Panc1 (cell line): ENCODE data around the gene TXNIP. TPM values are rescaled to one million over a fixed set of nuclear protein-coding genes. Genes with fewer than 3 reads are reported as not detected.

Source experiments
- ATAC-seq: fragments of 200-7000 bp; cut with Tn5 transposase; 2 replicates; pipeline ENCODE4 v1.9.1; 2020; ENCODE audit warnings: mild to moderate bottlenecking, moderate library complexity
- BruUV-seq: library from RNA; stranded (reverse); fragments of 400-500 nt; replicated peaks from 2 replicates; lab custom pipeline; 2021; lab: Mats Ljungman, UMichigan
- CTCF ChIA-PET: fragments of 300-600 bp; sonication (Branson Sonifier 250); formaldehyde crosslinking; loops from one replicate; lab custom pipeline; 2022; ENCODE audit warnings: antibody characterized with exemption; lab: Charles Lee
- POLR2A ChIA-PET: fragments of 300-600 bp; sonication (Branson Sonifier 250); formaldehyde crosslinking; loops from one replicate; lab custom pipeline; 2022; ENCODE audit warnings: antibody characterized with exemption; lab: Charles Lee
- DNase-seq: peaks from one replicate; pipeline ENCODE4 v3.0.0-alpha.2; 2010; ENCODE audit warnings: low read depth, low spot score
- H3K27ac ChIP-seq: 2 replicates; pipeline ENCODE4 v1.5.1; 2011; ENCODE audit warnings: mild to moderate bottlenecking, low read length, inconsistent platforms
- H3K27me3 ChIP-seq: fragments of 200-500 bp; sonication (Bioruptor generic); 2 replicates; pipeline ENCODE4 v1.6.0; 2014; ENCODE audit warnings: low read length, inconsistent platforms; ENCODE audit not compliant: control insufficient read depth, insufficient read depth
- H3K36me3 ChIP-seq: fragments of 200-500 bp; sonication (Bioruptor generic); 2 replicates; pipeline ENCODE4 v1.5.1; 2014; ENCODE audit warnings: inconsistent platforms, mild to moderate bottlenecking, low read length, moderate library complexity; ENCODE audit not compliant: control insufficient read depth, insufficient read depth
- H3K4me1 ChIP-seq: 2 replicates; pipeline ENCODE4 v1.5.1; 2011; ENCODE audit warnings: inconsistent platforms, mild to moderate bottlenecking, low read length, moderate library complexity; ENCODE audit not compliant: control insufficient read depth, insufficient read depth
- H3K4me3 ChIP-seq, 2 experiments: 2 replicates each; pipeline ENCODE4 v1.5.1; 2011 to 2012; ENCODE audit warnings: low read depth in 2 of 2, low read length in 2 of 2, mild to moderate bottlenecking in 2 of 2, inconsistent platforms in 1 of 2, moderate library complexity in 1 of 2
- H3K9me3 ChIP-seq: fragments of 200-500 bp; sonication (Bioruptor generic); 2 replicates; pipeline ENCODE4 v1.5.1; 2014; ENCODE audit warnings: low read depth, mild to moderate bottlenecking, inconsistent platforms, low read length, moderate library complexity; ENCODE audit not compliant: control insufficient read depth, insufficient read depth
- POLR2AphosphoS5 ChIP-seq: IDR thresholded peaks from 2 replicates; pipeline ENCODE4 v1.6.1; 2012; ENCODE audit warnings: mild to moderate bottlenecking, low read depth, low read length, moderate library complexity
- SIN3A ChIP-seq: IDR thresholded peaks from 2 replicates; pipeline ENCODE4 v1.6.1; 2012; ENCODE audit warnings: low read depth, mild to moderate bottlenecking, low read length, moderate library complexity, borderline replicate concordance; ENCODE audit not compliant: insufficient read depth
- TCF7L2 ChIP-seq: IDR thresholded peaks from 2 replicates; pipeline ENCODE4 v1.6.1; 2011; ENCODE audit warnings: mild to moderate bottlenecking, low read depth, low read length, inconsistent platforms
- in situ Hi-C: cut with HindIII; loops from 2 replicates; pipeline ENCODE4 v1.10.0; 2016; ENCODE audit warnings: low sequenced_read_pairs, low pct_unique_long_range_greater_than_20kb
- intact Hi-C: fragments of 100-400 bp; cut with micrococcal nuclease; formaldehyde crosslinking; loops from one replicate; pipeline ENCODE4 v1.10.0; 2022; ENCODE audit not compliant: unreplicated experiment
- total RNA-seq: library from RNA; stranded (reverse); gene quantifications from one replicate; pipeline ENCODE4 v1.2.1, GENCODE V29; 2021; ENCODE audit not compliant: unreplicated experiment
- TF ChIP-seq, protein P1 (sequence below): fragments of 450-650 bp; IDR thresholded peaks from 2 replicates; pipeline ENCODE4 v1.5.1; 2017; ENCODE audit warnings: mild to moderate bottlenecking
- TF ChIP-seq, protein P2 (sequence below), 2 experiments: IDR thresholded peaks; 2 replicates each; pipeline ENCODE4 v1.6.1; 2011 to 2012; ENCODE audit warnings: low read depth in 2 of 2, control low read depth in 1 of 2, low read length in 1 of 2, mild to moderate bottlenecking in 1 of 2, moderate library complexity in 1 of 2; ENCODE audit not compliant: insufficient read depth in 1 of 2

TXNIP gene
- total RNA-seq, 1 experiment from 2014 or later, result 15.2 TPM

DNA sequence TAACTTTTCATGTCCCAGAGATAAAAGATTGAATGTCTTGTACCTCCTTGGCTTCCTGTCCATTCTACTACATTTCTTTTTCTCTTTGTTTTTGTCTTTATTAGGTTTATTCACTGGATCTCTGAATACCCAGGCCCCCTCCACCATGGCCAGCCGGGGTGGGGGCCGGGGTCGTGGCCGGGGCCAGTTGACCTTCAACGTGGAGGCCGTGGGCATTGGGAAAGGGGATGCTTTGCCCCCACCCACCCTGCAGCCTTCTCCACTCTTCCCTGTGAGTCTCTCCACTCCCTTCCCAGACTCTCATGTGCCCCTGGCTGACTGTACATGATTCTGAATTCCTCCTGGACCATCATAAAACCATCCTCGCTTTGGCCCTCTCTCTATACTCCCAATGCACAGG lies 21.7 kb downstream of the TXNIP start:
- in situ Hi-C loops, result no loop called here
- CTCF ChIA-PET, result no interaction called here

DNA sequence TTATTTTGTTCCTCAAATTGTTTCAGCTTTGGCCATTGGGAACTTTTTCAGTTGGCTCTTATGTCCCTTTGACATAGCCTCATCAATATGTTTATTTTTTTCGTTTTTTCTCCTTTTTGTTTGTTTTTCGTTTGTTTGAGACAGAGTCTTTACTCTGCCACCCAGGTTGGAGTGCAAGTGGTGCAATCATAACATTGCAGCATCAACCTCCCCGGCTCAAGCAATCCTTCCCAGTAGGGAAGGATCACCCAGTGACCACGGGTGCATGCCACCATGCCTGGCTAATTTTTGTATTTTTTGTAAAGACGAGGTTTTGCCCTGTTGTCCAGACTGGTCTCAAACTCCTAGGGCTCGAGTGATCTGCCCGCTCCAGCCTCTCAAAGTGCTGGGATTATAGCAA lies 23.8 kb downstream of the TXNIP start:
- Histone ChIP-seq H3K9me3 (peaks cover 1% of the 10 kb centered on the region; the same call in 1 of the 2 replicates), H3K4me3 (no peak overlapping the region), H3K4me1 (0 out of 2 replicates have a peak, but pooled peaks cover 4% of the 10 kb centered on the region), H3K27me3 (no peaks in the 10 kb centered on the region), H3K36me3 (no peaks in the 10 kb centered on the region), H3K27ac (no peak overlapping the region)
- ChIA-PET POLR2A (no interaction called here), CTCF (no interaction called here)
- TF ChIP-seq POLR2AphosphoS5, result no peak
- TF ChIP-seq, protein P1, sequence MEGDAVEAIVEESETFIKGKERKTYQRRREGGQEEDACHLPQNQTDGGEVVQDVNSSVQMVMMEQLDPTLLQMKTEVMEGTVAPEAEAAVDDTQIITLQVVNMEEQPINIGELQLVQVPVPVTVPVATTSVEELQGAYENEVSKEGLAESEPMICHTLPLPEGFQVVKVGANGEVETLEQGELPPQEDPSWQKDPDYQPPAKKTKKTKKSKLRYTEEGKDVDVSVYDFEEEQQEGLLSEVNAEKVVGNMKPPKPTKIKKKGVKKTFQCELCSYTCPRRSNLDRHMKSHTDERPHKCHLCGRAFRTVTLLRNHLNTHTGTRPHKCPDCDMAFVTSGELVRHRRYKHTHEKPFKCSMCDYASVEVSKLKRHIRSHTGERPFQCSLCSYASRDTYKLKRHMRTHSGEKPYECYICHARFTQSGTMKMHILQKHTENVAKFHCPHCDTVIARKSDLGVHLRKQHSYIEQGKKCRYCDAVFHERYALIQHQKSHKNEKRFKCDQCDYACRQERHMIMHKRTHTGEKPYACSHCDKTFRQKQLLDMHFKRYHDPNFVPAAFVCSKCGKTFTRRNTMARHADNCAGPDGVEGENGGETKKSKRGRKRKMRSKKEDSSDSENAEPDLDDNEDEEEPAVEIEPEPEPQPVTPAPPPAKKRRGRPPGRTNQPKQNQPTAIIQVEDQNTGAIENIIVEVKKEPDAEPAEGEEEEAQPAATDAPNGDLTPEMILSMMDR, result no peak
- TF ChIP-seq, protein P2, sequence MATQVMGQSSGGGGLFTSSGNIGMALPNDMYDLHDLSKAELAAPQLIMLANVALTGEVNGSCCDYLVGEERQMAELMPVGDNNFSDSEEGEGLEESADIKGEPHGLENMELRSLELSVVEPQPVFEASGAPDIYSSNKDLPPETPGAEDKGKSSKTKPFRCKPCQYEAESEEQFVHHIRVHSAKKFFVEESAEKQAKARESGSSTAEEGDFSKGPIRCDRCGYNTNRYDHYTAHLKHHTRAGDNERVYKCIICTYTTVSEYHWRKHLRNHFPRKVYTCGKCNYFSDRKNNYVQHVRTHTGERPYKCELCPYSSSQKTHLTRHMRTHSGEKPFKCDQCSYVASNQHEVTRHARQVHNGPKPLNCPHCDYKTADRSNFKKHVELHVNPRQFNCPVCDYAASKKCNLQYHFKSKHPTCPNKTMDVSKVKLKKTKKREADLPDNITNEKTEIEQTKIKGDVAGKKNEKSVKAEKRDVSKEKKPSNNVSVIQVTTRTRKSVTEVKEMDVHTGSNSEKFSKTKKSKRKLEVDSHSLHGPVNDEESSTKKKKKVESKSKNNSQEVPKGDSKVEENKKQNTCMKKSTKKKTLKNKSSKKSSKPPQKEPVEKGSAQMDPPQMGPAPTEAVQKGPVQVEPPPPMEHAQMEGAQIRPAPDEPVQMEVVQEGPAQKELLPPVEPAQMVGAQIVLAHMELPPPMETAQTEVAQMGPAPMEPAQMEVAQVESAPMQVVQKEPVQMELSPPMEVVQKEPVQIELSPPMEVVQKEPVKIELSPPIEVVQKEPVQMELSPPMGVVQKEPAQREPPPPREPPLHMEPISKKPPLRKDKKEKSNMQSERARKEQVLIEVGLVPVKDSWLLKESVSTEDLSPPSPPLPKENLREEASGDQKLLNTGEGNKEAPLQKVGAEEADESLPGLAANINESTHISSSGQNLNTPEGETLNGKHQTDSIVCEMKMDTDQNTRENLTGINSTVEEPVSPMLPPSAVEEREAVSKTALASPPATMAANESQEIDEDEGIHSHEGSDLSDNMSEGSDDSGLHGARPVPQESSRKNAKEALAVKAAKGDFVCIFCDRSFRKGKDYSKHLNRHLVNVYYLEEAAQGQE (IDR thresholded peaks at IDR 0.05; ENCODE audit: insufficient read depth in 1 of 2, low read depth in 2 of 2, low read length in 1 of 2), result no peak
- no peak for TF ChIP-seq SIN3A
- TF ChIP-seq TCF7L2, result no peak
- BruUV-seq, result no TSS peak
- in situ Hi-C loops, result no loop called here
- DNase-seq, result no peak
- ATAC-seq, result no peak
- intact Hi-C loops, result no loop called here

More for the DNA sequence above, 21.7 kb downstream of the TXNIP start:
- intact Hi-C loops, result loop anchor here (5.0 kb wide), 1 partner anchor 38 kb away; no protein-coding TSS in a partner anchor
- Histone ChIP-seq H3K27me3 (no peaks in the 10 kb centered on the region), H3K4me3 (no peak overlapping the region), H3K4me1 (0 out of 2 replicates have a peak, but pooled peaks cover 4% of the 10 kb centered on the region), H3K27ac (no peak overlapping the region), H3K9me3 (no peaks in the 10 kb centered on the region), H3K36me3 (no peaks in the 10 kb centered on the region)
- DNase-seq (no peak), ATAC-seq (no peak)
- POLR2A ChIA-PET, result no interaction called here
- no TSS peak for BruUV-seq
- no peak for TF ChIP-seq TCF7L2
- TF ChIP-seq SIN3A, result no peak
- TF ChIP-seq POLR2AphosphoS5, result no peak
- TF ChIP-seq, protein P2 (IDR thresholded peaks at IDR 0.05; ENCODE audit: insufficient read depth in 1 of 2, low read depth in 2 of 2, low read length in 1 of 2), result no peak
- TF ChIP-seq, protein P1, result no peak
